ENCODE measurements around the gene STEAP3. TPM values are rescaled to one million over a fixed set of nuclear protein-coding genes. Genes with fewer than 3 reads are reported as not detected.

Gene STEAP3
- total RNA-seq, 1 donor from 2014 or later = 2.1 TPM

- no peak for DNase-seq
- TF ChIP-seq CTCF (IDR thresholded peaks at IDR 0.05; ENCODE audit: partially characterized antibody, unreplicated experiment) = no peak
- H3K27me3 Mint-ChIP-seq (ENCODE audit: unreplicated experiment) = no peaks in the 10 kb centered on the region
- H3K27ac Mint-ChIP-seq (ENCODE audit: unreplicated experiment) = no peak overlapping the region
- no peaks in the 10 kb centered on the region for H3K36me3 Mint-ChIP-seq (ENCODE audit: unreplicated experiment)
- H3K9me3 Mint-ChIP-seq (ENCODE audit: unreplicated experiment) = peaks cover 1% of the 10 kb centered on the region
- peaks cover 6% of the 10 kb centered on the region for H3K4me1 Mint-ChIP-seq (ENCODE audit: low read depth, unreplicated experiment)
- H3K4me3 Mint-ChIP-seq (ENCODE audit: unreplicated experiment) = no peak overlapping the region
These were observed 77.8 kb downstream of the STEAP3 start for GRCh38 chr2:119301413-119301812.

GRCh38 chr2:119304847-119305246 is 81.2 kb downstream of the STEAP3 start:
- Mint-ChIP-seq H3K27ac (ENCODE audit: unreplicated experiment) (no peak overlapping the region), H3K4me3 (ENCODE audit: unreplicated experiment) (no peak overlapping the region), H3K4me1 (ENCODE audit: low read depth, unreplicated experiment) (peaks cover 6% of the 10 kb centered on the region), H3K36me3 (ENCODE audit: unreplicated experiment) (no peaks in the 10 kb centered on the region), H3K9me3 (ENCODE audit: unreplicated experiment) (peaks cover 1% of the 10 kb centered on the region), H3K27me3 (ENCODE audit: unreplicated experiment) (no peaks in the 10 kb centered on the region)
- no peak for TF ChIP-seq CTCF (IDR thresholded peaks at IDR 0.05; ENCODE audit: partially characterized antibody, unreplicated experiment)
- no peak for DNase-seq

- Mint-ChIP-seq H3K4me3 (ENCODE audit: unreplicated experiment) (no peak overlapping the region), H3K9me3 (ENCODE audit: unreplicated experiment) (no peaks in the 10 kb centered on the region), H3K27ac (ENCODE audit: unreplicated experiment) (no peak overlapping the region), H3K27me3 (ENCODE audit: unreplicated experiment) (no peaks in the 10 kb centered on the region), H3K36me3 (ENCODE audit: unreplicated experiment) (no peaks in the 10 kb centered on the region), H3K4me1 (ENCODE audit: low read depth, unreplicated experiment) (peaks cover 6% of the 10 kb centered on the region)
- DNase-seq = no peak
- no peak for TF ChIP-seq CTCF (IDR thresholded peaks at IDR 0.05; ENCODE audit: partially characterized antibody, unreplicated experiment)
These were observed 82.0 kb downstream of the STEAP3 start for GRCh38 chr2:119305497-119306195.

GRCh38 chr2:119306196-119306590 is 82.6 kb downstream of the STEAP3 start:
- Mint-ChIP-seq H3K27me3 (ENCODE audit: unreplicated experiment) (no peaks in the 10 kb centered on the region), H3K36me3 (ENCODE audit: unreplicated experiment) (no peaks in the 10 kb centered on the region), H3K9me3 (ENCODE audit: unreplicated experiment) (no peaks in the 10 kb centered on the region), H3K4me1 (ENCODE audit: low read depth, unreplicated experiment) (peaks cover 6% of the 10 kb centered on the region), H3K27ac (ENCODE audit: unreplicated experiment) (no peak overlapping the region), H3K4me3 (ENCODE audit: unreplicated experiment) (no peak overlapping the region)
- DNase-seq = no peak
- no peak for TF ChIP-seq CTCF (IDR thresholded peaks at IDR 0.05; ENCODE audit: partially characterized antibody, unreplicated experiment)

GRCh38 chr2:119307419-119308140 is 83.9 kb downstream of the STEAP3 start:
- no peak for DNase-seq

More at GRCh38 chr2:119307419-119308140, 83.9 kb downstream of the STEAP3 start:
- Mint-ChIP-seq H3K4me3 (ENCODE audit: unreplicated experiment) (no peak overlapping the region), H3K36me3 (ENCODE audit: unreplicated experiment) (no peaks in the 10 kb centered on the region), H3K9me3 (ENCODE audit: unreplicated experiment) (no peaks in the 10 kb centered on the region), H3K4me1 (ENCODE audit: low read depth, unreplicated experiment) (peaks cover 6% of the 10 kb centered on the region), H3K27ac (ENCODE audit: unreplicated experiment) (no peak overlapping the region), H3K27me3 (ENCODE audit: unreplicated experiment) (no peaks in the 10 kb centered on the region)
- TF ChIP-seq CTCF (IDR thresholded peaks at IDR 0.05; ENCODE audit: partially characterized antibody, unreplicated experiment) = no peak
